Epithelial cell of esophagus (primary cell): Measurements from ENCODE around the gene IL12RB2.

Experiments used
- DNase-seq: peaks from one replicate; pipeline ENCODE4 v3.0.0; 2010; ENCODE audit warnings: low read depth
- H3K4me3 ChIP-seq: 2 replicates; pipeline ENCODE4 v1.5.1; 2011; ENCODE audit warnings: mild to moderate bottlenecking, low read length, control low read depth
- TF ChIP-seq, protein P1 (sequence below): IDR thresholded peaks from 2 replicates; pipeline ENCODE4 v1.5.1; 2011; ENCODE audit warnings: low read depth, mild to moderate bottlenecking, low read length, control low read depth, inconsistent platforms; ENCODE audit not compliant: insufficient read depth; ENCODE audit errors: missing control alignments

Gene IL12RB2

DNA sequence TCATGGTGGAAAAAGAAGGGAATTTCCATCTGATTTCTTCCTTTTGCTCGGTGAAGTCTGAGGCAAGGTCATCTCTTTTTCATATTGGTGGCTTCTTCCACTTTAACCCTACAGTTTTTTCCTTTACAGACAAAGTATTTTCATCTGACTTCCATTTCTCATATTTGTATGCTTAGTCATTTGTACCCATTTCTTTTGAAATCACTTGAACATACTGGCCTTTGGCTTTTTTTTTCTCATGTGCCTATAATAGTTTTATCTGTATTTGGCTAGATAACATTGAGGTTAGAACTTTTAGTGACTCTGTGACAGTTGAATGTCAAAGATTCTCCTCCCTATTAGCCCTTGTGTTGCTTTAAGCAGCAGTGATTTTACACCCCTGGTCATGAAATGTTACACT lies 27.7 kb downstream of the IL12RB2 start:
- no peak for DNase-seq
- H3K4me3 ChIP-seq, result no peak overlapping the region
- TF ChIP-seq, protein P1, sequence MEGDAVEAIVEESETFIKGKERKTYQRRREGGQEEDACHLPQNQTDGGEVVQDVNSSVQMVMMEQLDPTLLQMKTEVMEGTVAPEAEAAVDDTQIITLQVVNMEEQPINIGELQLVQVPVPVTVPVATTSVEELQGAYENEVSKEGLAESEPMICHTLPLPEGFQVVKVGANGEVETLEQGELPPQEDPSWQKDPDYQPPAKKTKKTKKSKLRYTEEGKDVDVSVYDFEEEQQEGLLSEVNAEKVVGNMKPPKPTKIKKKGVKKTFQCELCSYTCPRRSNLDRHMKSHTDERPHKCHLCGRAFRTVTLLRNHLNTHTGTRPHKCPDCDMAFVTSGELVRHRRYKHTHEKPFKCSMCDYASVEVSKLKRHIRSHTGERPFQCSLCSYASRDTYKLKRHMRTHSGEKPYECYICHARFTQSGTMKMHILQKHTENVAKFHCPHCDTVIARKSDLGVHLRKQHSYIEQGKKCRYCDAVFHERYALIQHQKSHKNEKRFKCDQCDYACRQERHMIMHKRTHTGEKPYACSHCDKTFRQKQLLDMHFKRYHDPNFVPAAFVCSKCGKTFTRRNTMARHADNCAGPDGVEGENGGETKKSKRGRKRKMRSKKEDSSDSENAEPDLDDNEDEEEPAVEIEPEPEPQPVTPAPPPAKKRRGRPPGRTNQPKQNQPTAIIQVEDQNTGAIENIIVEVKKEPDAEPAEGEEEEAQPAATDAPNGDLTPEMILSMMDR, result no peak

DNA sequence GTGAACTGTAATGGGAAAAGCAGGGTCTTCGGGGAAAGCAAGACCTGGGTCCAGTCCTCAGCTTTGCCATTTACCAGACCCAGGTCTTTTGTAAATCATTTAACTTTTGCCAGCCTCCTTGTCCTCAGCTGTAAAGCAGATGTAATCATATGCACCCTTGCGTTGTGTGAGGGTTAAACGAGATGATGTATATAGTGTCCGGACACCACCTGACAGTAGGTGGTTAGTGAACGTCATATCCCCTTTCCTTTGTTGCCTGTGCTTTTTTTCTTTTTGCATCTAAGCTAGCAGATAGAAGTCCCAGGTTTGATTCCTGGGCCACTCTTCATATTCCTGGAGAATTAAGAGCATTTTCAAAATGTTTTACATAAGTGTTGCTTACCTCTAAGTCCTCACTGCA lies 28.5 kb downstream of the IL12RB2 start:
- no peak for DNase-seq
- H3K4me3 ChIP-seq, result no peak overlapping the region
- TF ChIP-seq, protein P1, result no peak

DNA sequence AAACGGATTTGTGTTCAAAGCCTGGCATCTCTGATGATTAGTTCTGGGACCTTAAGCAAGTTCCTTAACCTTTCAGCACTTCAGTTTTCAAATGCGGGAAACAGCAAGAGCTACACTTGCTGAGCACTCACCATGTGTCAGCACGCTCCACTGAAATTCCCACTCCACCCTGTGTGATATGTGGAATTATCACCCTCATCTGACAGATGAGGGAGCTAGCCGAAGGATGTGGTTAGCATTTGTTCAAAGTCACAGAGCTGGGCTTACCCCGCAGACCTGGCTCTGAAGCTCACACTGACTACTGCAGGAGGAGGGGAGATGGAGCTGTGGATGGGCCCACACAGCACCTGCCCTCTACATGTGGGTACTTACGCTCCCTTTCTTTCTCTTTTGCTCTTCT lies 29.1 kb downstream of the IL12RB2 start:
- no peak overlapping the region for H3K4me3 ChIP-seq
- DNase-seq, result no peak
- TF ChIP-seq, protein P1, result no peak

DNA sequence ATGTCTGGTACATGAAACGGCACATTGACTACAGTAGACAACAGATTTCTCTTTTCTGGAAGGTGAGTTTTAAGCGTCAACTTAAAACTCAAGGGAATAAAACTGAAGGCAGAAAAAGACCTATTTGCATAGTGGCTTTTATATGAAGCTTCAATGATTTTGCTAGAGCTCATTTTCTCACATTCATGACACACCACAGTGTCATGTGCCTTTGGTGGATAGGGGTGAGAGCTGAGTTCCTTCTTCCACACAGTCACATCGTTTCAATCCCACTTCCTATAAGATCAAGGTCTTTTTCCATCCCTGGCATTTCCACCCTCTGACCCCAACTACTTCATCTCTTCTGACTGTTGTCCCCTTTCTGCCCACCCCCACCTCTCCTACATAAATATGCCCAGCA lies 31.0 kb downstream of the IL12RB2 start:
- H3K4me3 ChIP-seq, result no peak overlapping the region
- TF ChIP-seq, protein P1, result no peak
- DNase-seq, result peak; percentile 29

DNA sequence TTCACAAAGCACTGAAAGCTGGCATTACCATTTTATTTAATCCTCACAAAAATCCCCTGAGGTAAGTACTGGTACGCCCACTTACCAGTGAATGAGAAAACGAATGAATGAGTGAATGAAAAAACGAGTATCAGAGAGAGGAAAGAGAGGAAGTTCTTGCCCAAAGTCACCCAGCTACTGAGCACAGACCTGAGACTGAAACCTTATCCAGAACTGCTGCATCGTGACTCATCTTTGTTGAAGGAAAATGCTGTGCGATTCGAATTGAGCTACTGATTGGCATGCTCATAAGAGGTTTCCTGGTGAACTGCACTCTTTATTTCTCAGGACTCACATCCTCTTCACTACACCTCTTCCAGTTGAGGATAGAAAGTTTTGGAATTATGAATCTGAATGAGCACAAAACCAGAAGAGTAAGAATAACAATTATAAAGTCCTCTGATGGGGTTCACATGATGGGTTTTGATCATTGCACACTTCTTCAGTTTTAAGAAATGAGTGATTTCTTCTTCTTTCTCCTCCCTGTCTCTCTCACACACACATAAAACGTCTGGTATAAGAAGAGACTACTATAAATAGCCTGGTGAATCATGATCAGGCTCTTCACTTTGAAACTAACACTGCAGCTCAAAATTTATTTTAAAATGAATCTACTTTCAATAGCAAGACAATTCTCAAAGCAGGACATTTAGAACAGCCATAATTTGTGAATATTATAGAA lies 32.1 kb downstream of the IL12RB2 start:
- TF ChIP-seq, protein P1, result no peak
- DNase-seq, result peak; percentile 89
- H3K4me3 ChIP-seq, result no peak overlapping the region

DNA sequence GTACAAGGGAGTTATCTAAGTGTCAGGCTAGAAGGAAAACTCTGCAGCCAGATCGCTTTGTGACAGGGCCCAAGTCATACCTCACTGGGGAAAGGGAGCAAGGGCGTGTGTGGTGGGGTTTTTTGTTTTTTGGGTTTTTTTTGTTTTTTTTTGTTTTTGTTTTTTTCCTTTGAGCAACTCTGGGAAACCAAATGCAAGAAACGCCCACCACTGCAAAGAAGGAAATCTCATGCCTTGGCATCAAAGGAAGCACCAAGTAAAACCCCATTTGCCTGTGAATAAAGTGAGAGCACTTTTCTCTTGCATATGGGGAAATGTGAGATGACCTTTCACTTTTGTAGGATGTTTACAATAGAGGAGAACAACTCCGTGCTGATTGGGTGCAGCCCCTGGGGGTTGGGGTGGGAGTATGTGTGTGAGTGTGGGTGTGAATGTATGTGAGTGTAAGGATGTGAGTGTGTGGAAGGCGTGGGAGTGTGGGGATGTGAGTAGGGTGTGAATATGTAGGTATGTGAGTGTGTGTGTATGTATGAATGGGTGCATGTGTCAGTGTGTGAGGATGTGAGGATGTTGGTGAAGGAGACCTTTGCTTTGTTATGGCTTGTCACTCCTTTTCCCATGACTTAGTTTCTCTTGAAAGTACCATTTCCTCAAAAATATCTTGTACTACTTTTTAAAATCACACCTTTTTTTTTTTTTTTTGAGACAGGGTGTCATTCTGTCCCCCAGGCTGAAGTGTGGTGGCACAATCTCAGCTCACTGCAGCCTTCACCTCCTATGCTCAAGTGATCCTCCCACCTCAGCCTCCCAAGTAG lies 34.6 kb downstream of the IL12RB2 start:
- DNase-seq, result no peak
- no peak overlapping the region for H3K4me3 ChIP-seq
- TF ChIP-seq, protein P1, result no peak
